AG10803 (cell line): ENCODE data around the gene KRT8.

Experiments
- DNase-seq: peaks from one replicate; pipeline ENCODE4 v3.0.0; 2010; ENCODE audit warnings: low read depth
- H3K4me3 ChIP-seq: 2 replicates; pipeline ENCODE4 v1.5.1; 2011; ENCODE audit warnings: mild to moderate bottlenecking, low read length, control low read depth
- CTCF ChIP-seq: conservative IDR thresholded peaks from 2 replicates; pipeline ENCODE4 v1.5.1; 2011; ENCODE audit warnings: mild to moderate bottlenecking, low read length, control low read depth, inconsistent platforms

KRT8 gene

DNA sequence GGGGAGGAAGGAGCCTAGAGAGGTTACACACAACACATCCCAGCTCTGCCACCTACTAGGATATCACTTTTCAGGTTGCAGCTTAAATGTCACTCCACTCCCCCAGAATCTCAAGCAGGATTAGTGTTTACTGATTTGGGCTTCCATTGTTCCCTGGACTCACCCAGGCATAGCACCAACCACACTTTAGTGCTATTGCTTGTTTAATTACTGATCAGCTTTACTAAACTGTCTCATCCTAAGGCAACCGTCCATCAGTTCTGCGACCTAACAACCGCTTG is 38.0 kb upstream of the KRT8 start:
- no peak overlapping the region for H3K4me3 ChIP-seq
- DNase-seq = no peak
- TF ChIP-seq CTCF = no peak

DNA sequence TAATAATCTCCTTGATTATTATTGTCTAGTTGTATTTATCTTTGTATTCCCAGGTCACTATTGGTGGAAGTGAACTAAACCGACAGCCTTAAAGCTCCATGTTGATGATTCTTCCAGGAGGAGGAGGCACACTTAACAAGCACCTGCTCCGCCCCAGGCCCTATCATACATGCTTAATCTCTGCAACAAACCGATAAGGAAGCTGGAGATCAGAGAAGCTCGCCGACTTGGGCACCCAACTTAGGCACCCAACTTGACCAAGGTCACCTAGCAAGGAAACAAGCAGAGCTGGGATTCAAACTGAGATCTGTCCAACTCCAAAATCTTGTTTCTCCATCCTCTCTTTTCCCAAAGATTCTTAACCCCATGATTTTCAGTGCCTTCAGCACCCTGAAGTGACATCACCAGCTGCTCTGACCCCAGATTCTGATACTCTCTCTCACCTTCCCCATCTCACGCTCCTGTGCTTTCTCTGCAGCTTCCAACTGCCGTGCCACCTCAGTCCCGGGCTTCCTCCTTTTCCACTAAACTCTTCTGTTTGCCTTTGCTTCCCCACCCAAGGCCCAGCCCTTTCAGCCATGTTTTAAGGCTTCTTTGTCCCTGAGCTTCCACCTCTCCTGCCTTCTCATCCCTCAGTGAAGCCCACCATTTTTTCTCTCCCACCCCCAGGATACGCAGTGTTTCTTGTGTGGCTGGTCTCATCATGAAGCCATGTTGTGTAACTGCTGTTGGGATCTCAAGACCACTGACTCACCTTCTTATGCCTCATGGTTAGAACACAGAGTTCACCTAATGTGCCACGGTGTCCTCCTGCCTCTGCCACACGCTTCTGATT is 37.4 kb upstream of the KRT8 start:
- DNase-seq = no peak
- TF ChIP-seq CTCF = no peak

GRCh38 chr12:52929538-52929937 is 24.7 kb upstream of the KRT8 start:
- no peak for TF ChIP-seq CTCF
- DNase-seq = no peak
- no peak overlapping the region for H3K4me3 ChIP-seq

More for the DNA sequence above, 37.4 kb upstream of the KRT8 start:
- H3K4me3 ChIP-seq = no peak overlapping the region

- TF ChIP-seq CTCF = no peak
- H3K4me3 ChIP-seq = no peak overlapping the region
- no peak for DNase-seq
Measured at GRCh38 chr12:52927964-52928363, 23.1 kb upstream of the KRT8 start.

DNA sequence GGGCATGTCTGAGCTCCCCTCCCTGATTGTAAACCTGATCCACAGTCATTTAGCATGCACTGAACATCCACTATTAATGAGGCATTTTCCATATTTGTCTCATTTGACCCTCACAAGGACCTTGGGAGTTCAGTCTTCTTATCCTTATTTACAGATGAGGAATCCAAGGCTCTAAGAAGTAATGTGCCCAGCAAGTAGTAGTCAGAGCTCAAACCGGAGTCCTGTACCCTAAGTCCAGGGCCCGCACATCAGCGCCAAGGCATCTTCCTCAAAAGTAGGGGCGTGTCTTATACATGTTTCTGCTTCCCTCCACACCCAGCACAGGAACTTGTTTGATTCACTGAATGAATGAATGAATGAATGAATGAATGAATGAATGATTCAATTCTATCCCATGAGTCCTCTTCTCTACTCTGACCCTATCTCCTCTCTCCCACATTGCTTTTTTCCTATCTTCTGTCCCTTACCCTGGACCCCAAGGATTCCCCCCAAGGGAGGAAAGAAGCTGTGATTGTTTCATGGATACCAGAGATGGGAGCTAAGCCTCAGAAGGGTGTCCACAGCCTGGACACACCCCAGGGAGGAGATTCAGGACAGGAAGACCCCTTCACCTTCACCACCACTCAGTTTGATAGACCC is 21.8 kb upstream of the KRT8 start:
- no peak overlapping the region for H3K4me3 ChIP-seq
- no peak for DNase-seq
- TF ChIP-seq CTCF = no peak

- TF ChIP-seq CTCF = no peak
- no peak overlapping the region for H3K4me3 ChIP-seq
- no peak for DNase-seq
Measured at GRCh38 chr12:52925717-52926595, 21.1 kb upstream of the KRT8 start.
